Erythroblast (primary cell): Measurements from ENCODE around the gene KLHDC10.

Source experiments
- GATA1 ChIP-seq: IDR thresholded peaks from 2 replicates; pipeline ENCODE4 v1.6.1; 2011; ENCODE audit warnings: low read depth, mild to moderate bottlenecking, control low read depth, low read length, moderate library complexity
- POLR2A ChIP-seq: IDR thresholded peaks from 2 replicates; pipeline ENCODE4 v1.6.1; 2011; ENCODE audit warnings: mild to moderate bottlenecking, low read length

- TF ChIP-seq POLR2A, result no peak
- no peak for TF ChIP-seq GATA1
These were observed 107.9 kb downstream of the KLHDC10 start for GRCh38 chr7:130178251-130178650.
